H1 (cell line): Measurements from ENCODE around the gene CHI3L2. TPM values are rescaled to one million over a fixed set of nuclear protein-coding genes. Genes with fewer than 3 reads are reported as not detected.

Source experiments
- CTCF ChIA-PET: fragments of 300-600 bp; sonication (Branson Sonifier 250); formaldehyde crosslinking; loops from one replicate; lab custom pipeline; 2021; ENCODE audit not compliant: partially characterized antibody; lab: Charles Lee
- POLR2A ChIA-PET: fragments of 300-600 bp; sonication (Branson Sonifier 250); formaldehyde crosslinking; loops from one replicate; lab custom pipeline; 2021; ENCODE audit warnings: inconsistent platforms; ENCODE audit not compliant: partially characterized antibody; lab: Charles Lee
- DNase-seq, 2 experiments: peaks; one replicate each; pipeline versions ENCODE4 v3.0.0 to v3.0.0-alpha.2; 2010 to 2022; ENCODE audit warnings: low spot score in 2 of 2, low read depth in 1 of 2, mixed read lengths in 1 of 2
- FAIRE-seq: peaks from 2 replicates; lab custom pipeline; 2011; peaks lifted over from hg19 to GRCh38; lab: Jason Lieb, UNC
- H2AFZ ChIP-seq: 2 replicates; pipeline ENCODE4 v1.8.1; 2012; ENCODE audit warnings: low read length, inconsistent platforms
- H2AK5ac ChIP-seq: 2 replicates; pipeline ENCODE4 v1.6.1; 2013; ENCODE audit warnings: low read depth, low read length
- H2BK120ac ChIP-seq: replicated peaks from 2 replicates; pipeline ENCODE3; 2013; ENCODE audit warnings: low read depth, low read length, inconsistent platforms
- H2BK12ac ChIP-seq: 2 replicates; pipeline ENCODE4 v1.6.1; 2013; ENCODE audit warnings: low read depth, low read length
- H2BK15ac ChIP-seq: 2 replicates; pipeline ENCODE4 v1.6.1; 2013; ENCODE audit warnings: low read length
- H2BK20ac ChIP-seq: 2 replicates; pipeline ENCODE4 v1.6.1; 2013; ENCODE audit warnings: low read length
- H2BK5ac ChIP-seq: 2 replicates; pipeline ENCODE4 v1.6.1; 2013; ENCODE audit warnings: low read depth, low read length
- H3K14ac ChIP-seq: 2 replicates; pipeline ENCODE4 v1.6.1; 2013; ENCODE audit warnings: inconsistent platforms; ENCODE audit not compliant: insufficient read length
- H3K18ac ChIP-seq: 2 replicates; pipeline ENCODE4 v1.6.1; 2013; ENCODE audit warnings: low read length; ENCODE audit errors: extremely low read depth
- H3K23ac ChIP-seq: 2 replicates; pipeline ENCODE4 v1.6.1; 2013; ENCODE audit warnings: inconsistent platforms; ENCODE audit not compliant: insufficient read length
- H3K23me2 ChIP-seq: 2 replicates; pipeline ENCODE4 v1.6.1; 2013; ENCODE audit warnings: low read depth, low read length
- H3K27ac ChIP-seq: 2 replicates; pipeline ENCODE4 v1.6.1; 2011; ENCODE audit warnings: low read depth, low read length, inconsistent platforms
- H3K27me3 ChIP-seq, 4 experiments: replicated peaks in 1 of 4; 1 replicate in 1 of 4; 2 replicates in 3 of 4; pipeline versions ENCODE4 v1.6.1 to v1.8.1; 2011 to 2013; ENCODE audit warnings: low read length in 3 of 4, mild to moderate bottlenecking in 3 of 4, inconsistent platforms in 2 of 4, mixed read lengths in 2 of 4, moderate library complexity in 1 of 4; ENCODE audit not compliant: control insufficient read depth in 3 of 4, insufficient read depth in 3 of 4; ENCODE audit errors: extremely low read depth in 1 of 4
- H3K36me3 ChIP-seq, 4 experiments: 2 replicates each; pipeline versions ENCODE4 v1.6.1 to v1.8.1; 2011 to 2013; ENCODE audit warnings: mild to moderate bottlenecking in 4 of 4, low read length in 3 of 4, moderate library complexity in 2 of 4, control low read depth in 1 of 4, inconsistent platforms in 1 of 4; ENCODE audit not compliant: insufficient read depth in 4 of 4, control insufficient read depth in 2 of 4
- H3K4ac ChIP-seq: replicated peaks from 2 replicates; pipeline ENCODE3; 2013; ENCODE audit warnings: low read length, low read depth, mixed read lengths, inconsistent platforms; ENCODE audit not compliant: insufficient read length
- H3K4me1 ChIP-seq, 4 experiments: replicated peaks in 1 of 4; 1 replicate in 1 of 4; 2 replicates in 3 of 4; pipeline versions ENCODE4 v1.6.1 to v1.8.1; 2011 to 2013; ENCODE audit warnings: low read length in 3 of 4, inconsistent platforms in 2 of 4, mixed read lengths in 1 of 4; ENCODE audit not compliant: insufficient read depth in 4 of 4, control insufficient read depth in 3 of 4
- H3K4me2 ChIP-seq, 2 experiments: 2 replicates each; pipeline versions ENCODE4 v1.6.1 to v1.8.1; 2011 to 2013; ENCODE audit warnings: low read depth in 2 of 2, low read length in 2 of 2, control low read depth in 1 of 2, inconsistent platforms in 1 of 2, mild to moderate bottlenecking in 1 of 2; ENCODE audit not compliant: insufficient read depth in 1 of 2
- H3K4me3 ChIP-seq, 4 experiments: fragments of 200-600, 300-600 bp in 1 of 4; sonication (generic), shearing (Covaris generic), sonication (Bioruptor Twin) in 1 of 4; 2 replicates each; pipeline versions ENCODE4 v1.5.1 to v1.8.1; 2011 to 2016; ENCODE audit warnings: low read length in 4 of 4, low read depth in 3 of 4, control low read depth in 2 of 4, inconsistent platforms in 2 of 4, mild to moderate bottlenecking in 2 of 4, mixed read lengths in 1 of 4, moderate library complexity in 1 of 4; ENCODE audit not compliant: insufficient read depth in 2 of 4; ENCODE audit errors: extremely low read depth in 1 of 4
- H3K56ac ChIP-seq: replicated peaks from 2 replicates; pipeline ENCODE3; 2013; ENCODE audit warnings: low read depth, mild to moderate bottlenecking, mixed read lengths, low read length, inconsistent platforms; ENCODE audit not compliant: insufficient read length
- H3K79me1 ChIP-seq: 2 replicates; pipeline ENCODE4 v1.6.1; 2013; ENCODE audit warnings: low read depth, low read length, control low read depth
- H3K79me2 ChIP-seq, 2 experiments: 2 replicates each; pipeline versions ENCODE4 v1.6.1 to v1.8.1; 2012 to 2013; ENCODE audit warnings: low read length in 2 of 2, mild to moderate bottlenecking in 2 of 2, inconsistent platforms in 1 of 2; ENCODE audit not compliant: insufficient read depth in 2 of 2, control insufficient read depth in 1 of 2
- H3K9ac ChIP-seq, 4 experiments: replicated peaks in 1 of 4; 1 replicate in 1 of 4; 2 replicates in 3 of 4; pipeline versions ENCODE4 v1.6.1 to v1.8.1; 2011 to 2013; ENCODE audit warnings: low read depth in 3 of 4, low read length in 3 of 4, control low read depth in 2 of 4, mild to moderate bottlenecking in 2 of 4, moderate library complexity in 2 of 4, inconsistent platforms in 1 of 4; ENCODE audit errors: extremely low read depth in 1 of 4
- H3K9me3 ChIP-seq, 2 experiments: 2 replicates each; pipeline versions ENCODE4 v1.6.1 to v1.8.1; 2012 to 2013; ENCODE audit warnings: mild to moderate bottlenecking in 2 of 2, moderate library complexity in 2 of 2, control low read depth in 1 of 2, inconsistent platforms in 1 of 2, low read depth in 1 of 2, low read length in 1 of 2, mixed read lengths in 1 of 2; ENCODE audit not compliant: insufficient read depth in 2 of 2
- H4K20me1 ChIP-seq, 2 experiments: replicated peaks in 1 of 2; 2 replicates each; pipeline versions ENCODE3 to v1.8.1; 2011 to 2013; ENCODE audit warnings: inconsistent platforms in 2 of 2, low read length in 2 of 2, mild to moderate bottlenecking in 1 of 2; ENCODE audit not compliant: insufficient read depth in 2 of 2, control insufficient read depth in 1 of 2
- H4K5ac ChIP-seq: 2 replicates; pipeline ENCODE4 v1.6.1; 2013; ENCODE audit warnings: low read length, low read depth, mixed read lengths, inconsistent platforms; ENCODE audit not compliant: insufficient read length
- H4K8ac ChIP-seq: 2 replicates; pipeline ENCODE4 v1.8.0; 2013; ENCODE audit warnings: mild to moderate bottlenecking, moderate library complexity, low read length, inconsistent platforms; ENCODE audit not compliant: insufficient read depth; ENCODE audit errors: extremely low read depth
- H4K91ac ChIP-seq: replicated peaks from 2 replicates; pipeline ENCODE3; 2013; ENCODE audit warnings: low read length, mixed read lengths, inconsistent platforms; ENCODE audit not compliant: insufficient read length
- POLR2AphosphoS5 ChIP-seq: IDR thresholded peaks from 2 replicates; pipeline ENCODE4 v1.6.1; 2011; ENCODE audit warnings: low read depth, low read length
- ZNF274 ChIP-seq: IDR thresholded peaks from 2 replicates; pipeline ENCODE4 v1.7.0; 2012; ENCODE audit warnings: low read length, borderline replicate concordance; ENCODE audit errors: extremely low read depth
- WGBS, 2 experiments: shearing (Covaris generic) in 1 of 2; methylation state at CpG; one replicate each; pipeline versions ENCODE4 v1.1.6 to v1.1.7; 2013 to 2015; ENCODE audit warnings: low lambda C conversion rate in 2 of 2, mixed read lengths in 2 of 2, inconsistent platforms in 1 of 2, low coverage in 1 of 2, missing lambda C conversion rate in 1 of 2; ENCODE audit not compliant: insufficient replicate concordance in 2 of 2, insufficient coverage in 1 of 2, insufficient read length in 1 of 2; ENCODE audit errors: extremely low coverage in 1 of 2, missing lambda C conversion rate in 1 of 2; 5-methylcytosine and 5-hydroxymethylcytosine counted together
- polyA plus RNA-seq, 7 experiments: library from polyadenylated mRNA; depleted of rRNA in 3 of 7; stranded (reverse) in 5 of 7; unstranded in 2 of 7; fragments of >200 nt in 5 of 7; fragments of 200-250 nt in 2 of 7; gene quantifications; 1 replicate in 5 of 7; 2 replicates in 1 of 7; 4 replicates in 1 of 7; pipeline versions ENCODE4 v1.2.1 to v1.2.3, GENCODE V29; 2011 to 2013; ENCODE audit warnings: missing spikeins in 2 of 7, mixed read lengths in 2 of 7
- total RNA-seq: library from RNA; stranded (reverse); fragmentation: NEBNext Ultra II Directional; extraction: Animal tissue kit (Norgen Biotek cat#: 25700); gene quantifications from 2 replicates; pipeline ENCODE4 v1.2.1, GENCODE V29; 2021

The CHI3L2 gene
- total and polyA plus RNA-seq, 2 of the 8 experiments (the other 6 are each of a cell fraction or from before 2014, with no cell fraction given), result not detected

GRCh38 chr1:111249960-111250359 lies 22.4 kb downstream of the CHI3L2 start:
- no peak overlapping the region for H3K27ac ChIP-seq
- H2BK20ac ChIP-seq, result no peak overlapping the region
- H3K23ac ChIP-seq, result no peak overlapping the region
- DNase-seq, result no peak
- no peak overlapping the region for H3K4ac ChIP-seq
- no peak for FAIRE-seq
- no peaks in the 10 kb centered on the region for H3K36me3 ChIP-seq
- H4K8ac ChIP-seq, result no peak overlapping the region; the same call in 1 of the 2 replicates
- H3K56ac ChIP-seq, result no peak overlapping the region
- CTCF ChIA-PET, result interaction anchor here (0.5 to 2.4 kb wide), 9 partner anchors 10 to 783 kb away, joined by 3 to 8 read pairs (median 4); no protein-coding TSS in a partner anchor
- WGBS, 2 experiments, result 88% methylated on average over 4 of the region's 4 CpGs; no CpG with 5 or more reads in 1 of the 2 experiments
- no peaks in the 10 kb centered on the region for H3K9me3 ChIP-seq
- POLR2A ChIA-PET, result no interaction called here
- no peak overlapping the region for H2AFZ ChIP-seq
- 0 out of 2 replicates have a peak, but pooled peaks cover 1% of the 10 kb centered on the region for H3K23me2 ChIP-seq
- H3K14ac ChIP-seq, result no peak overlapping the region
- no peak overlapping the region for H2BK15ac ChIP-seq
- H3K9ac ChIP-seq, result no peak overlapping the region
- TF ChIP-seq POLR2AphosphoS5 (no peak), ZNF274 (no peak)
- H3K4me2 ChIP-seq, result no peak overlapping the region
- no peak overlapping the region for H2BK120ac ChIP-seq
- no peak overlapping the region for H2BK5ac ChIP-seq
- no peak overlapping the region for H3K18ac ChIP-seq
- no peak overlapping the region for H2BK12ac ChIP-seq
- H4K5ac ChIP-seq, result no peak overlapping the region
- no peak overlapping the region for H3K4me3 ChIP-seq
- H4K20me1 ChIP-seq, result no peaks in the 10 kb centered on the region
- H3K79me2 ChIP-seq, result no peaks in the 10 kb centered on the region
- H3K79me1 ChIP-seq, result no peaks in the 10 kb centered on the region
- H3K4me1 ChIP-seq, result no peaks in the 10 kb centered on the region
- no peak overlapping the region for H2AK5ac ChIP-seq
- no peak overlapping the region for H4K91ac ChIP-seq
- H3K27me3 ChIP-seq, result no peaks in the 10 kb centered on the region; a peak in 1 of 7 replicates
